HUDEP-2 (cell line): ENCODE data around the gene ARTN.

Experiments
- DNase-seq, 76 experiments: peaks; one replicate each; lab custom pipeline; 2025; ENCODE audit not compliant: unreplicated experiment in 76 of 76; lab: John Stamatoyannopoulos, UW

ARTN gene, protein sequence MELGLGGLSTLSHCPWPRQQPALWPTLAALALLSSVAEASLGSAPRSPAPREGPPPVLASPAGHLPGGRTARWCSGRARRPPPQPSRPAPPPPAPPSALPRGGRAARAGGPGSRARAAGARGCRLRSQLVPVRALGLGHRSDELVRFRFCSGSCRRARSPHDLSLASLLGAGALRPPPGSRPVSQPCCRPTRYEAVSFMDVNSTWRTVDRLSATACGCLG

GRCh38 chr1:43933386-43934100 is at the start of gene ARTN:
ARTN (plus strand) TSS chr1:43933801; CDS start chr1:43935657, 1,856 bp downstream.
- no peak for DNase-seq

DNA sequence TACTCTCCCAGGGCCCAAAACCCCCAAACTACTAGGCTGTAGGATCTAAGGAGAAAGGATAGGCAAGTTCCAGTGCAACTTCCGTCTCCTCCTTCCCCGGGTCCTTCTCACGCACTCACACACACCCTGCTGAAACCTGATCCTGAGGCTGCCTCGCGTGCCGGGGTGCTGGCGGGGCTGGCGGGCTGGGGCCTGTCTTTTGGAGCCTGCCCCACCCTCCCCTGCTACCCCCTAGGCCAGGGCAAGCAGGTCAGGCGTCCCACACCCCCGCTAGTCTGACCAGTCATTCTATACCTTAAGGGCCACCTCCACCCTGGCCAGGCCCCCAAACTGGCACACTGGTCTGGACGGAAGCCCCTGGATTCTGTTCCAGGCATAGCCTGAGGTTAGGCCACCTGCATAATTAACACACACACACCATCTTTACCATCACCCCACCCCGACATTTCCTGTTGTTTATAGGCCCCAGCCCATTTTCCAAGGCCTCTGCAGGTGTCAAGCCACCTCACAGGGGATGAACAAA is 48.3 kb upstream of the ARTN start:
- no peak for DNase-seq

- DNase-seq = no peak
Observed at GRCh38 chr1:43887748-43888147, 45.9 kb upstream of the ARTN start.

DNA sequence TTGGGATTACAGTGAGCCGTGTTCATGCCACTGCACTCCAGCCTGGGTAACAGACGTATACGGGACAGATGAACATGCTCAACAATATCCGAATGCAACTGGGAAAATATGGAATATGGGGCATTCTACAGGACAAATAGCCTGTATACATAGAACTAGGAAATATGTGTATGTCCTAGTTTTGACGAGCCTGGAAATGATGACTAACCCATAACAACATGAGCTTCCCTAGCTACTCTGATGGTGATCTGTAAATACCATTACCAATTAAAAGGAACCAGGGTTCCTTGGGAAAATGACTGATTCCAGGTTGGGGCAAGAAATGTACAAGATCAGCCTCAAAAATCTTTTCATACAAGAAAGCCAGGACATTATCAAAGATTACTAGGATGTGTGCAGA is 42.8 kb upstream of the ARTN start:
- no peak for DNase-seq

DNA sequence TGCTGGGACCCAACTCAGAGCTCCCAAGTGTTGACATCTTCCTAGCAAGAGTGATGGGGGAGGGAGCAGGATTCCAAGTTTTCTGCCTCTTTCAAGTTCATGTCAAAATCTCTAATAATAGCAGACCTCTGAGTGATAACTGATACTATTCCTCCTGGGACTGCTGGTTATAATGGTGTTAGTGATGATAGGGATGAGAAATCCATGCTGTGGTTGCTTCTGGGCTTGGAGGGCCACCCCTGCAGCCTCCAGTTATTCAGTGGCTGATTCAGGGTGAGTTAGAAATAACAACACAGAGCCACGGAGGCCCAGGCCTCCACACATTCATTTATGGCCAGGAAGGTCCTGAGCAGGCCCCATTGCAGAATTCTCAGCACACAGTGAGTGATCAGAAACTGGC is 40.6 kb upstream of the ARTN start:
- DNase-seq = no peak

DNA sequence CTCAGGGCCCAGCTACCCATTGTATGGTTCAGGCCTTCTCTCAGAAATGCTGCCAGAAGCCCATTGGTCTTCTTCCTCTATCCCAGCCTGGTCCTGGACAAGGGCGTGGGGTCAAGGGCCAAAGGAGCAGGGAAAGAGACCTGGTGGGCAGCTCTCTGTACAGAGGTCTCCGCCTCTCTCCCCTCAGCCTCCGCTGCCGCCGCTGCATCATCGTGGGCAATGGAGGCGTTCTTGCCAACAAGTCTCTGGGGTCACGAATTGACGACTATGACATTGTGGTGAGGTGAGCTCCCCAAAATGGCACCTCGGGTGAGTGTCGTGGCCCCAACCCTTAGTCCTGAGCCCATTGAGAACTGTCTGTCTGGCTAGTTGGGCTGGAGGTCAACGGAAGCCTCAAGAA is 34.6 kb upstream of the ARTN start:
- no peak for DNase-seq

DNA sequence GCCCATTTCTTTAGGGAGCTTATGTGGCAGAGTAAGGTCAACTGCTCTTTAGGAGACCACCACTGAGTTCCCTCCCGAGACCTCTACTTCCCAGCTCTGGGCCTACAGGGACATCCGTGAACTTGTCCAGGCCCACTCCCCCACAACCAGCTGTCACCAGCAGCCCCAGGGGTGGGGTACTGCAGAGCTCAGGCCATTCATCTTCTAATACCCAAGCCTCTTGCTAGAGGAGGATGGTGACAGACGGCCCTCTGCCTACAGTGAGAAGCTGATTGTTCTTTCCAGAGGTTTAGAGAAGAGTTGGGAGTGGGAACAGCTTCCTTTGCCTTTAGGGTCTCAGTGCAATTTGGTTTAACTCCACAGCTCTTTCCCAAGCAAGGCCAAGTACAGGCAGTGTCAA is 33.2 kb upstream of the ARTN start:
- DNase-seq = no peak

GRCh38 chr1:43901196-43901961 is 32.2 kb upstream of the ARTN start:
- peak in 1 of 76 experiments; percentile 1 for DNase-seq

- no peak for DNase-seq
Observed at GRCh38 chr1:43902058-43902831, 31.4 kb upstream of the ARTN start.

DNA sequence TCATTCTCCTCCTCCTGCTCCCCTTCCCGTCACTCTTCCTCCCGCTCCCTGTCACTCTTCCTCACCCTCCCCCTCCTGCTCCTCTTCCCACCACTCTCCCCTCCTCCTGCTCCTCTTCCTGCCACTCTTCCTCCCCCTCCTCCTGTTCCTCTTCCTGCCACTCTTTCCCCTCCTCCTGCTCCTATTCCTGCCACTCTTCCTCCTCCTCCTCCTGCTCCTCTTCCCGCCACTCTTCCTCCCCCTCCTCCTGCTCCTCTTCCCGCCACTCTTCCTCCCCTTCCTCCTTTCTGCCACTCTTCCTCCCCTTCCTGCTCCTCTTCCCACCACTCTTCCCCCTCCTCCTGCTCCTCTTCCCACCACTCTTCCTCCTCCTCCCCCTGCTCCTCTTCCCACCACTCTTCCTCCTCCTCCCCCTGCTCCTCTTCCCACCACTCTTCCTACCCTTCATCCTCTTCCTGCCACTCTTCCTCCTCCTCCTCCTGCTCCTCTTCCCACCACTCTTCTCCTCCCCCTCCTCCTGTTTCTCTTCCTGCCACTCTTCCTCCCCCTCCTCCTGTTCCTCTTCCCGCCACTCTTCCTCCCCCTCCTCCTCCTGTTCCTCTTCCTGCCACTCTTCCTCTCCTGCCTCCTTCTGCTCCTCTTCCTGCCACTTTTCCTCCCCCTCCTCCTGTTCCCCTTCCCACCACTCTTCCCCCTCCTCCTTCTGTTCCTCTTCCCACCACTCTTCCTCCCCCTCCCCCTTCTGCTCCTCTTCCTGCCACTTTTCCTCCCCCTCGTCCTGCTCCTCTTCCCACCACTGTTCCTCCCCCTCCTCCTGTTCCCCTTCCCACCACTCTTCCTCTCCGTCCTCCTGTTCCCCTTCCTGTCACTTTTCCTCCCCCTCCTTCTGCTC is 28.7 kb upstream of the ARTN start:
- no peak for DNase-seq

- DNase-seq = no peak
Observed at GRCh38 chr1:43908226-43908625, 25.4 kb upstream of the ARTN start.

DNA sequence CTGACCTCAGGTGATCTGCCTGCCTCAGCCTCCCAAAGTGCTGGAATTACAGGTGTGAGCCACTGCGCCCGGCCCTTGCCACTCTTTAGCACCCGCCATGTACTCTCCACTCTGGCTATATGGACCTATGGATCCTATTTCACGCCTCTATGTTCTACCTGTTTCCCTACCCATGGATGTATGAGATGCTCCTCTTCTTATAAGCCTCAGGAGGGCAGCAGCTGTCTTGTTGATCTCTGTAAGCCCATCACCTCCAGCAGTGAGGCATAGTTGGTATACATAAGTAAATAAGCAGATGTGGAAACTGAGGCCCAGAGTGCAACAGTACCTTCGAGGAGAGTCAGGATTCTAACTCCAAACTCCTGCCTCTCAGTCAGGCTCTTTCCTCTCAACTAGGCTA is 24.7 kb upstream of the ARTN start:
- no peak for DNase-seq

DNA sequence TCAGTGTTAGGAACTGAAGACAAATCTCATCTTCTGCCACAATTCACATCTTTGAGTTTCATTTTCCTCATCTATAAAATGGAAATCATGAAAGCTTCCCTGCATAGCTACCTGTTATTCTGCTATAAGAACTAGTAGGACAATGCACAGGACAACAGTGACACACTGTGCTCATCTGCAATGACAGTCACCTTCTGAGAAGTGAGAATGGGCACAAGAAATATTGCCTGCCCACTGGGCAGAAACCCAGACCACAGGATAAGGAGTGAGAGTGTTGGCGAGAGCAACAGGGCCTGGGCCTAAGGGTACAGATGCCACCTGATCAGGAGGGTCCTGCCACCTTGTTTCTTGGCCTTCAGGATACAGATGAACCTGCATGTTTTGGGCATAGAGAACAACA is 23.3 kb upstream of the ARTN start:
- DNase-seq = peak in 2 of 76 experiments; percentile 16 to 22

GRCh38 chr1:43912607-43913006 is 21.0 kb upstream of the ARTN start:
- no peak for DNase-seq

GRCh38 chr1:43913051-43913501 is 20.5 kb upstream of the ARTN start:
- no peak for DNase-seq

DNA sequence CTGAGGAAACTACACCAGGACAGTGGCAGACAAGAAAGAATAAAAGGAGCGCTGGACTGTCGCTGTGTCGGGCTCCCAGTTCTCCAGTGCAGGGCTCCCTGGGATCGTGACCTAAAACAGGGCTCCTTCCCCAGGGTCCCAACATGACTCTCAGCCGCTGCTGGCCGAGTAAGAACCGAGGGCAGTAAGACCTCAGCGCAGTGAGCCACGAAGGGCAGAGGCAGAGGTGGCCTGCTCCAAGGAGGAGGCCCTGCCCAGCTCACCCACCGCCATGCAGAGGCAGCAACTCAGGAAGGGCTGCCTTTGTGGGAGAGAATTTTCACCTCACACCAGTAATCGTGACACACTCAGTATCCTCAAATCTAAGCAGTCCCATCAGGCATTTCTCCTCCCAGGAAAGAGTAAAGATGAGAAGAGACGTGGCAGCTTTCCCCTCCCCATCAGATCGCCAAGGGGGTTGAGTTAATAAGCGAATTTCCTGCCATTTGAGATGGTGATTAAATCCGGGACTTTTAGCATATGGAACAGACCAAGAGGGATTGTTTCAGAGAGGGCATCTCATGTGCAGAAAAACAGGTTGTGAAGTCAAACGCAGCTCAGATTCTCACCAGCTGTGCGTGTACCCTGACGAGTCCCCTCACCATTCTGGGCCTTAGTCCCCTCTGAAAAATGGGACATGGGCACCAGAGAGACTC is 19.8 kb upstream of the ARTN start:
- no peak for DNase-seq

- peak in 1 of 76 experiments; percentile 8 for DNase-seq
Observed at GRCh38 chr1:43914576-43915525, 18.8 kb upstream of the ARTN start.

DNA sequence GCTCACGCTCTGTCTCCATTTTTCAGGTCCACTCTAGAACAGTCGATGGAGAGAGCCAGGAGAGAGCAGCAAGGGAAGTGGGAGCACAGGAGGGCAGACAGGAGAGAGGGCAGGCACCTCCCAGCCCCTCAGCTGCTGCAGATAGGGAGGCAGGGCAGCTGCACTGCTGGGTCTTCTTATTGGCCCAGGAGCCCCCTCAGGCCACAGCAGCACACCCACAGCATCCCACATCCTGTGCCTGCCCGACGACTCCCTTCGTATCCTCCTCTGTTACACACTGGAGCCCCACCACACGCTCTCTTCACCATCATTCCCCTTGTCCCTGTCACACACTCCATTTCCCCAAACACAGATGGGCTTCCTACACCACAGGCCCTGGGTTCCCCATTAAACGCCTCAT is 13.7 kb upstream of the ARTN start:
- no peak for DNase-seq
